Mucosa of descending colon (tissue), 3 donors: ENCODE data around the gene SDF2L1. TPM values are rescaled to one million over a fixed set of nuclear protein-coding genes. Genes with fewer than 3 reads are reported as not detected.

Experiments used
- ATAC-seq: fragments of 200-7000 bp; cut with Tn5 transposase; one replicate; pipeline ENCODE4 v1.9.1; 2020; ENCODE audit warnings: mild to moderate bottlenecking, moderate library complexity
- DNase-seq, 3 donors: peaks; one replicate each; pipeline ENCODE4 v3.0.0-alpha.2; 2020
- H3K36me3 ChIP-seq: fragments of 200-600 bp; one replicate; pipeline ENCODE4 v1.8.0; 2021; ENCODE audit warnings: low read depth, mild to moderate bottlenecking
- H3K4me1 ChIP-seq: fragments of 200-600 bp; one replicate; pipeline ENCODE4 v1.8.0; 2021; ENCODE audit warnings: low read depth, mild to moderate bottlenecking
- H3K4me3 ChIP-seq: fragments of 200-600 bp; one replicate; pipeline ENCODE4 v1.8.0; 2021; ENCODE audit warnings: mild to moderate bottlenecking
- H3K9me3 ChIP-seq: fragments of 200-600 bp; one replicate; pipeline ENCODE4 v1.8.0; 2021; ENCODE audit warnings: mild to moderate bottlenecking
- CTCF ChIP-seq: fragments of 200-600 bp; IDR thresholded peaks from one replicate; pipeline ENCODE4 v1.8.0; 2022; ENCODE audit warnings: antibody characterized with exemption, mild to moderate bottlenecking
- intact Hi-C, 2 donors: fragments of 100-400 bp; cut with DNase I in 1 of 2; cut with micrococcal nuclease in 1 of 2; formaldehyde crosslinking; loops; one replicate each; pipeline versions ENCODE4 v1.11.0 to v1.11.1; 2022; cut with DNase I, micrococcal nuclease
- total RNA-seq, 3 donors: library from RNA; stranded (reverse); fragmentation: NEBNext Ultra II Directional in 2 of 3; extraction: Animal tissue kit (Norgen Biotek cat#: 25700) in 2 of 3; gene quantifications; one replicate each; pipeline versions ENCODE4 v1.2.1 to v1.2.4, GENCODE V29; 2021 to 2023
- donor health status: DM: no; HTN: no; CAD: no; lungs with moderate emphysema.
- donor health status: DM: no; HTN: no; CAD: no.
- donor health status: DM: no; HTN: yes; CAD: no.

SDF2L1 gene
- total RNA-seq, 3 donors from 2014 or later = 25.8 to 48.8 (median 28.0) TPM

GRCh38 chr22:21598302-21598701, 43.8 kb upstream of the SDF2L1 start:
- DNase-seq = no peak
- Histone ChIP-seq H3K36me3 (no peaks in the 10 kb centered on the region), H3K9me3 (no peaks in the 10 kb centered on the region), H3K4me3 (no peak overlapping the region), H3K4me1 (no peaks in the 10 kb centered on the region)
- intact Hi-C loops = no loop called here
- ATAC-seq = no peak
- no peak for TF ChIP-seq CTCF

- ATAC-seq (no peak), DNase-seq (no peak)
- TF ChIP-seq CTCF = no peak
- Histone ChIP-seq H3K4me3 (no peak overlapping the region), H3K9me3 (no peaks in the 10 kb centered on the region), H3K36me3 (no peaks in the 10 kb centered on the region), H3K4me1 (no peaks in the 10 kb centered on the region)
- intact Hi-C loops = no loop called here
Measured at GRCh38 chr22:21599053-21599893, 42.8 kb upstream of the SDF2L1 start.

GRCh38 chr22:21602579-21602978, 39.5 kb upstream of the SDF2L1 start:
- no peak for TF ChIP-seq CTCF
- H3K36me3 ChIP-seq = no peaks in the 10 kb centered on the region
- no peak for DNase-seq
- no peaks in the 10 kb centered on the region for H3K9me3 ChIP-seq
- intact Hi-C loops = no loop called here
- H3K4me3 ChIP-seq = no peak overlapping the region
- peaks cover 8% of the 10 kb centered on the region for H3K4me1 ChIP-seq
- no peak for ATAC-seq

GRCh38 chr22:21603973-21604372, 38.1 kb upstream of the SDF2L1 start:
- peaks cover 8% of the 10 kb centered on the region for H3K4me1 ChIP-seq
- ATAC-seq (no peak), DNase-seq (no peak)
- no peaks in the 10 kb centered on the region for H3K36me3 ChIP-seq
- H3K4me3 ChIP-seq = no peak overlapping the region
- TF ChIP-seq CTCF = no peak
- H3K9me3 ChIP-seq = no peaks in the 10 kb centered on the region
- intact Hi-C loops = no loop called here

- intact Hi-C loops = no loop called here
- no peak for TF ChIP-seq CTCF
- DNase-seq = no peak
- Histone ChIP-seq H3K4me1 (peaks cover 8% of the 10 kb centered on the region), H3K9me3 (no peaks in the 10 kb centered on the region), H3K4me3 (no peak overlapping the region), H3K36me3 (no peaks in the 10 kb centered on the region)
- peak; percentile 76 for ATAC-seq
Measured at GRCh38 chr22:21605887-21606564, 36.1 kb upstream of the SDF2L1 start.
